ENCODE results near the gene PHF21A. TPM values are rescaled to one million over a fixed set of nuclear protein-coding genes. Genes with fewer than 3 reads are reported as not detected.
A peak's percentile ranks its signal among the peaks of the same experiment; 100 is the strongest.

The PHF21A gene
- total RNA-seq = 22.3 and 30.3 TPM in 2 replicates

DNA sequence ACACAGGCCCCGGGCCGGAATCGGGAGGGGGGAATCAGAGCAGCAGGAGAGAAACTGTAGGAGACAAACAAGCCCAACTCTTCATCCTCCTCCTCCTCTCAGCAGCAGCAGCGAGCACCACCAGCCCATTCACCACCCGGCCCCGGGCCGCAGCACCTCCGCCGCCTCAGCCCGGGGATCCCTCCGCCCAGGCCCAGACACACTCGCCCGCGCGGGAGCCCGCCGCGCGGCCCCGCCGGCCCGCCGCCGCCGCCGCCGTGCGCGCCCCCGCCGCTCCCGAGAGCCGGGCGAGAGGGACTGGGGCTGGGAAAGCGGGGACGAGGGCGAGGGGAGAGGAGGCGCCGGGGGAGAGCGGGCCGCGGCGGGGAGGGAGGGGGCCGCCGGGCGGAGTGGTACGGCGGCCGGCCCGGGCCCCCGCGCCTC is at the start of gene PHF21A:
Gene PHF21A, minus strand, starts transcription at position 154 of the 423 bp plus-strand sequence. CDS start 37,235 bp downstream, outside the sequence.
- no peak for DNase-seq (ENCODE audit: extremely low read depth, low read depth, low spot score)

DNA sequence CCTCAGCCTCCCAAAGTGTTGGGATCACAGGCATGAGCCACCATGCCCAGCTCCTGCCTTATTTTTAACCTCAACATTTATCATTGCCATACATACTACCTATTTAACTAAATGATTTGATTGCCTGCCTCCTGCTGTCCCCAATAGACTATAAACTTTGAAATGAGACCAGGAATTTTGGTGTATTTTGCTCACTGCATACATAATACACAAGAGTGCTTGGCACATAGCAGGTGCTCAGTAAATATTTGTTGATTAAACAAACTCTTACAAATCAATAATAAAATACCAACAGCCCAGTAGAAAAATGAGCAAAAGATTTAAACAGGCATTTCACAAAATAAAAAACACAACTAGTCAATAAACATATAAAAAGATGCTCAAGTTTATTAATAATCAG is 49.5 kb upstream of the PHF21A start:
- DNase-seq (ENCODE audit: extremely low read depth, low read depth, low spot score) = no peak

DNA sequence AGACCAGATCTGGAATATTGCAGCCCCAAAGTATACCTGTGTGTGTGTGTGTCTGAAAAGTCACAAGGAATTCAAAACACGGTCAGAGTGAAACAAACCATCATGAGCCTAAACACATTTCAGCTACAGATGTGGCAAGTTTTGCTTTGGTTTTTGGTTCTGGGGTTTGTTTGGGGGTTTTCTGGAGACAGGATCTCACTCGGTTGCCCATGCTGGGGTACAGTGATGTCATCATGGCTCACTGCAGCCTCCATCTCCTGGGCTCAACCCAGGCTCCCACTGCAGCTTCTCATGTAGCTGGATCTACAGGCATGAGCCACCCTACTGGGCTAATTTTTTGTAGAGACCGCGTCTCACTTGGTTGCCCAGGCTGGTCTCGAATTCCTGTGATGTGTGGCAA is 41.4 kb upstream of the PHF21A start:
- DNase-seq (ENCODE audit: extremely low read depth, low read depth, low spot score) = no peak

DNA sequence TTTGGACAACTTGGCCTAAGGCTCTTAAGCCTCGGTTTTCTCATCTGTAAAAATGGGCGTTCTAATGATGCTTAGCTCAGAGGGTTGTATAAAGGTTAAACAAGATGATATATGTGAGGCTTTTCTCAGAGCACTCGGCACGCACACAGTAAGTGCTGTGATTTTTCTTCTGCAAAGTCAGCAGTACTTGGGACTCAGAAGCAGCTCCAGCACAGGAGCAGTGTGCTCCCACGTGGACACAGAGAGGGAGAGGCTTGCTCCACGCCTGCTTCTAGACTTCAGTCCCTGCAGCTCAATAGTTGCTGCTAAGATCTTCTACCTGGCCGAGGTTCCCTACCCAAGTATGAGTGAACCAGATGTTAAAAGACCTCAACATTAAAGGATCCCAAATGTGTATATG is 39.9 kb upstream of the PHF21A start:
- no peak for DNase-seq (ENCODE audit: extremely low read depth, low read depth, low spot score)

DNA sequence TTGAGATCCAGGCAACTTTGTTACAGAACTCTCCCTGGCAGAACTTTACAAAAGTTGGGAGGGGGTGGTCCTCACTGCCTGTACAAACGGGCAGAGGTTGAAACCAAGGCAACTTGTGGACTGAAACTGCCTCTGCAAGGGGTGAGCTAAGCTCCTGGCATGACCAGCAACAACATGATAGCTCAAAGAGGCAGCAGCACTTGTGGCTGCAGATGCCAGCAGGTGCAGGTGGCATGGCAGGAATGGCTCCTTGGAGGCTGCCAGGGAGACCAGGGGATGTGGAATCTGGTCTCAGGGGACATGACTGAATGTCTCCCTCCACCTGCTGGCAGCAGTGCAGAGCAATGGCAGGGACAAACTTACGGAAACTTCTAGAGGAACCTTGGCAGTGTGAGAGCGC is 38.8 kb upstream of the PHF21A start:
- no peak for DNase-seq (ENCODE audit: extremely low read depth, low read depth, low spot score)

DNA sequence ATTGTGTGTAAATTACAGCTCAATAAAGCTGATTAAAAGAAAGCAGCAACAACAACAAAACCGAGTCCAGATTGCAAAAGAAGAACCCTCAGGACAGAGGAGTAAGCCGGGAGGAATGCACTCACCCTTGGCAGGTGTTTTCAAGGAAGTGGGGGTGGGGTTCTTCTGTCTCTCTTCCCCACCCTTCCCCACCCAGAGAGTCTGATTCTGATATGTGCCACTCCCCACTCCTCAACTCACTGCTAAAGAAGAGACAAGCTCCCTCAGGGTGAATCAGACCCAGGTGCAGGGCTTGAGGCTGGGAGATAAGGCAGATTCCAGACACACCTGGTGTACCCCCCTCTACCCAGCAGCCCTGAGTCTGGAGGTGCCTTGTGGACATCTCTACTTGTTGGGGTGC is 38.4 kb upstream of the PHF21A start:
- no peak for DNase-seq (ENCODE audit: extremely low read depth, low read depth, low spot score)

DNA sequence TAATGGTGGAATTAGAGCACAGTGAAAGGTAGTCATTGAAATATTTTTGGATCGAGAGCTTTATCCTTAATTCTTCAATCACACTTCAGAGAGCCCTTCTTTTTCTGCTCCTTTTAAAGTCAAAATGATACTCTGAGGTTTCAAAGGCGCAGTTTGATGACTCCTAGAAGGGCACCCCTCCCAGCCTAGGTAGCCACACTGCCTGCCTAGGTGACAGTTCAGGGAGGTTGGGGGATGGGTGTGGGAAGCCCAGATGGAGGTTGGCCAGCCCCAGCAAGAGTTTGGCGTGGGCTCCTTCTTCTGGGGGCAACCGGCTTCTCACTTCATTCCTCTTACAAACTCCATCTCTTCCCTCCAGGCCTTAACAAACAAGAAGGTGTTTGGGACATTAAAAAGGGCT is 28.6 kb upstream of the PHF21A start:
- DNase-seq (ENCODE audit: extremely low read depth, low read depth, low spot score) = no peak

DNA sequence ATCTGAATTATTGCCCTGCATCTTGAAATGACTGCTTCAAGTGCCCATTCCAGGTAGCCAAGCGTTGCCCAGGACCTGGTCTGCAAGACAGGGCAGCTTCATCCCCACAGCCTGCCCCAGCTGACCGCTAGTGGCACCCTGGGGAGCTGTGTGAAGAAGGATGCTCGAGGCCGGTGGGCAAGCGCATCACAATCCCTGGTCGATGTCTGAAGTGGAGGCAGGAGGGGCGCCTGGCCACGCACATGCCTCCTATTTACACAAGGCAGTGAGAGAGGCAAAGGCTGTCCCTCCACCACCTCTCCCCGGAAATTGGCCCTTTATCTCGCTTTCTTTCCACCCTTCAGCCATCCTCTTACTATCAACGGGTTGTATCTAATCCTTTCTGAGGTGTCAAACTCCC is 28.1 kb upstream of the PHF21A start:
- no peak for DNase-seq (ENCODE audit: extremely low read depth, low read depth, low spot score)

DNA sequence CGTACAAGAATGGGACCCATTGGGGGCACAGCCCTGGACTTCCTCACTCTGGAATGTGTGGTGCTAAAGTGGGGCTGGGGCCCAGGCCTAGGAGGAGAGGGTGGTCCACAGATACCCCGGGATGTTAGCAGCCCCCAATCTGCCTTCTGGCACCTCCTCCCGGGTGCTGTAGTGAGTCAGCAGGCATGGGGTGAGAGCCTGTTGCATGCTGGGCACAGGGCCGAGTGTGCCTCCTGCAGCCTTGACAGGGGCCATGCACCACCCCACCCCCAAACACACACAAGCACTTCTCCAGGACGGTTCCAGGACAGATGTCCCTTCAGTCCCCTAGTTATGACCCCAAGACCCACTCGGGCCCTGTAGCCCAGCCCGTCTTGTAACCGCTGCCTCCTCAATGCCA is 23.5 kb upstream of the PHF21A start:
- no peak for DNase-seq (ENCODE audit: extremely low read depth, low read depth, low spot score)

DNA sequence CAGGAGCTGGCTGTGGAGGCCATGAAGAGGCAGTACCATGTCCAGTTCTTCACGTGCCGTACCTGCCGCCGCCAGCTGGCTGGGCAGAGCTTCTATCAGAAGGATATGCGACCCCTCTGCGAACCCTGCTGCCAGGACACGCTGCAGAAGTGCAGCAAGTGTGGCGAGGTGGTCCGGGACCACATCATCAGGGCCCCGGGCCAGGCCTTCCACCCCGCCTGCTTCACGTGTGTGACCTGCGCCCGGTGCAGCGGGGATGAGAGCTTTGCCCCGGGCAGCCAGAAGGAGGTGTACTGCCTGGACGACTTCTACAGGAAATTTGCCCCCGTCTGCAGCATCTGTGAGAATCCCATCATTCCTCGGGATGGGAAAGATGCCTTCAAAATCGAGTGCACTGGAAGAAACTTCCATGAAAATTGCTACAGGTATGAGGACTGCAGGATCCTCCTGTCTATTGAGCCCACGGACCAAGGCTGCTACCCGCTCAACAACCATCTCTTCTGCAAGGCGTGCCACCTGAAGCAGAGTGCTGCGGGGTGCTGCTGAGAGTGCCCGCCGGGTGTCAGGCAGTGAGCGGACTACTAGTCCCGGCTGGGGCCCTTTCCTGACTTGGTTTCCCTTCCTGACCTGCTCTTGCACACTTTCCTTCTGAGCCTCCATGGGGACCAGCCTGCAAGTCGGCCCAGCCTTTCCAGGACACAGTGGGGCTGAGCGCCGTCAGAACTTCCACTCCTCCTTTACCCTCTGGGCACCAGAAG is 22.0 kb upstream of the PHF21A start:
- no peak for DNase-seq (ENCODE audit: extremely low read depth, low read depth, low spot score)

DNA sequence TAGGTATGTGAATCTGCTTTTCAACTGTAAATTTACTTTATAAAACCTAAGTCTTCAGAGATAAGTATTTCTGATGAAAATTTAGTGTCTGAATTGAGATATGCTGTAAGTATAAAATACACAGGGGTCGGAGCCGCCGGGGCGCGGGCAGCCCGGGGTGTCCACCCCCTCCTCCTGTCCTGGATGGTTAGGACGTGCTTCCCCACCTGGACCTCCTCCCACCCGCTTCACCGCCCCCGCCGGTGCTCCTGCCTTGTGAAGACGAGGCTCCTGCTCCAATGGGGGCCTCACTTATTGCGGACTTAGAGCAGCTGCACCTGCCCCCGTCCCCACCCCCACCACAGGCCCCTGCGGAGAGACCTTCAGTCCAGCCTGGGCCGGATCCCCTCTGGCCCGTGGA is 21.3 kb upstream of the PHF21A start:
- DNase-seq (ENCODE audit: extremely low read depth, low read depth, low spot score) = no peak

DNA sequence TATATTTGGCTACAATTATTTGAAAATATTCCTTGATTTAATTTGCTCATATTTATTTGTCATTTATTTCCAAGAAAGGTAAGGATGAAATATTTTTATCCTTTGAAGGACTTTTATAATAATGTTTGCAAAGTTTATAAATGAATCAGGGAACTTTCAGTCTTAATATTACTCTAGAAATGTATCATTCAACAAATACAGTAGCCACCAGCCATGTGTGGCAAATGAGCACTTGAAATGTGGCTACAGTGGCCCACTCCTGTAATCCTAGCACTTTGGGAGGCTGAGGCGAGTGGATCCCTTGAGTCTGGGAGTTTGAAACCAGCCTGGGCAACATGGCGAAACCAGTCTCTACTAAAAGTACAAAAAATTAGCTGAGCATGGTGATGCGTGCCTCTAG is 20.3 kb upstream of the PHF21A start:
- no peak for DNase-seq (ENCODE audit: extremely low read depth, low read depth, low spot score)

DNA sequence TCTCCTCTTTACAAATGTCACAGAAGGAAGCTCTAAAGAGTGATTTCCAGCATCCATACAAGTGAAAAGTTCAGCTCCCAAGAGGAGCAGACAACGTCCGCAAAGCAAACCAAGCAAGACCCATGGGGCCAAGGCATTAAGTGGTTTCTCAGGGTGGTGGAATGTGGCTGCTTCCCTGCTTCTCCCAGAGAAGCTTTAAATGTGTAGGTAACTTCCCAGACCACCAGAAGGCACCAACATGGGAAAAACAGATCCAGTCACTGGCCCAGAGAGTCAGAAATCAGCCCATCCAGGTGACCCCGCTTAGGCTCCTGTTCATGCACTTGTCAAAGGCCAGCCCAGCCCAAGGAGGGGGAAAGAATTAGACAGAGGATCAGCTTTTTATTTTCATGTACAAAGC is 13.3 kb upstream of the PHF21A start:
- DNase-seq (ENCODE audit: extremely low read depth, low read depth, low spot score) = no peak

DNA sequence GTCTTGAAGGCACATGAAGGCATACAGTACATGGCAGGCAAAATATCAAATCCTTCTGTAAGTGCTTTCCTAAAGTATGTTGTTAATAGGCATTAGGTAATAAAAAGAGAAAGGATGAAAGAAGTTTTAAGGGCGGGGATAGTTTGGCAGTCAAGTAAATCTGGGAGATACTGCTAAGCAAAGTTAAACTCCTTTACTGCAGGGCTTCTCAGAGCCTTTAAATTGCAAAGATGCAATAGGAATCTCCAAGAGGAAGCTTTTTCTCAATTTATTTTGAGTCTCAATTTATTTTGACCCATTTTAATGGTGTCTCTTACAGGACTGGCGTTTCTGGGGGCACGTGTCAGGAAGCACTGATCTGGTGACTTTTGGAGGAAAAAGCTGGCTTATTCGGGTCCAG is 12.8 kb upstream of the PHF21A start:
- DNase-seq (ENCODE audit: extremely low read depth, low read depth, low spot score) = no peak

DNA sequence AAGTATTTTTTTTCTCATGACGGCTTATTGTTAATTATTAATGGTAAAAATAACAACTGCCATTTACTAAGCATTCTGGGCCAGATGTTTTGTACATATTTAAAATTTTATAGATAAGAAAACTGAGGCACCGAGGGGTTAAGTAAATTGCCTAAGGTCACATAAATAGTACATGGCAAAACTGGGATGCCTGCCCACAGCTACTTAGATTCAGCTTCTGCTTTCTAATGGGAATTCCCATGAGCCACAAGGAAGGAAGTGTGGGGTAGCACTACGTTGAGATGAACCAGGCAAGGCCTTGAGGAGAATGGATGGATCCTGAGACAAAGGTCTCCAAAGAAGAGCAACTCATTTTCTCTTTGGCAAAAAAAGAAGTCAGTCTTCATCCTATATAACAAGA is 11.9 kb upstream of the PHF21A start:
- DNase-seq (ENCODE audit: extremely low read depth, low read depth, low spot score) = no peak

DNA sequence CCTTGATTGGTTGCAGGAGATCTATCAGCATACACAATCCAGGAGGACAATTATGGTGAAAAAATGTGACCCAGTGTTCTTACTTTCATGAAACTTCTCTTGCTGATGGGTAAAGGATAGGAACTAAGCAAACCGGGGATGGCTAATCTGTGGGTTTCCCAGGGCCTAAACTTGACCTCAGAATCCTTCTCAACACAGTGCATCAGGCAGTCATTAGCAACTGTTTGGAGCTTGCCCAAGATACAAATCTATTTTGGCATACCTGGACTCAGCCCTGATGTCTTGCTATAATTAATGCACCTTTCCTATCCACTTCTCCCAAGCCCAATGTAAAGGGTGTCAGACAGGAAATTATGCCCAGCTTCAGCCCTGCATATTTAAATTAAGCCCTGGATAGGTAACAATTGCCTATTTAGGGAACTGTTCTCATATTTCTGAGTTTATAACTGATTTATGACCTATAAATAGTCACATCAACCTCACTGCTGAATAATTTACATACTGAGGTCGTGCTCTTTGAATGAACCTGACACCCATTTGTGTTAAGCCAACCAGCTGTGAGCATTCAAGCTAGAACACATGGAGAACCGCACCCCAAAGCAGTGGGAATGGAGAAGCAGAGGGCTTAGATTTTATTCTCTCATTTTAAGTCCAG is 9.2 kb upstream of the PHF21A start:
- no peak for DNase-seq (ENCODE audit: extremely low read depth, low read depth, low spot score)

DNA sequence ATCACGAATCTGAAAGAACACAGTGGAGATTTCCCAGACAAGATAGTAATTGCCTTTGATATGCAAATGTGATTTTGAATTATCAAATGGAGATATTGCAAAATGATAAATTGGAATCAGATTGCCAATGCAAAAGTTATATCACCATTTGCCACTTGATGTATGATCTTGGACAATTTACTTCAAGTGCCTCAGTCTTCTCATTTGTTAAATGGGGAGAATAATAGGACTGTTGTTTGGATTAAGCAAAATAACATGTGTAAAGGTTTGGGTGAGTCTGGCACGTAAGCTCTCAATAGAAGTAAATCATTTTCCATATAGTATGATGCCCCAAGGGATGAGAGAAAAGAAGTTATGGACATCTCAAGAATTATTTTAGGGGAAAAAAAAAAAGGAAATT is 7.9 kb upstream of the PHF21A start:
- DNase-seq (ENCODE audit: extremely low read depth, low read depth, low spot score) = no peak

DNA sequence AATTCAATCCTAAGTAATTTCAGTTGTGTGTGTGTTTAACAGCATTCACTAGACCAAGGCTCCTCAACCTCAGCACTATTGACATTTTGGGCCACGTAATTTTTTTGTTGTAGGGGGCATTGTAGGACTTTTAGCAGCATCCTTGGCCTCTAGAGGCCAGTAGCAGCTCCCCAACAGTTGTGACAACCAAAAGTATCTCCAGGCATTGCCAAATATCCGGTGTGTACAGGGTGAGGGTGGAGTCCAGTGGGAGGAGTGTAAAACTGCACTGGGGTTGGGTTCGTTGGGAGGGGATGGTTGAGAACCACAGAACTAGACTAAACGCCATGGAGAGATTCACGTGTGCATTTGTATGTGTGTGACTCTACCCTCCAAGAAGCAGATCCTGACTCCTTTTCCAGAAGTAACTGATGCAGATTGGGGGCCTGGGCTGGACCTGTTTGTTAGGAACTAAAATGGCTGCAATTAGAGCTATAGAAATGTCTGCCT is 5.9 kb upstream of the PHF21A start:
- DNase-seq (ENCODE audit: extremely low read depth, low read depth, low spot score) = no peak

DNA sequence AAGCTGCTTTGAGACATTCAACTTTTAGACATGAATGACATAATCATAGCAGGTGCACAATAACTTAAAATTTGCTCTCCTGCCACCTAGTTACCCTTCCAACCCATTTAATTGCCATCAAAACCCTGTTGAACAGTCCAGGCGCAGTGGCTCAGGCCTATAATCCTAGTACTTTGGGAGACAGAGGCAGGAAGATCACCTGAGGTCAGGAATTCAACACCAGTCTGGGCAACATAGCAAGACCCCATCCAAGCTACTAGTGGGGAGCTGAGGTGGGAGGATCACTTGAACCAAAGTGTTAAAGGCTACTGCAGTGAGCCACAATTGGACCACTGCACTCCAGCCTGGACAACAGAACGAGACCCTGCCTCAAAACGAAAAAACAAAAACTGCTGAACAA is 4.0 kb upstream of the PHF21A start:
- DNase-seq (ENCODE audit: extremely low read depth, low read depth, low spot score) = no peak

DNA sequence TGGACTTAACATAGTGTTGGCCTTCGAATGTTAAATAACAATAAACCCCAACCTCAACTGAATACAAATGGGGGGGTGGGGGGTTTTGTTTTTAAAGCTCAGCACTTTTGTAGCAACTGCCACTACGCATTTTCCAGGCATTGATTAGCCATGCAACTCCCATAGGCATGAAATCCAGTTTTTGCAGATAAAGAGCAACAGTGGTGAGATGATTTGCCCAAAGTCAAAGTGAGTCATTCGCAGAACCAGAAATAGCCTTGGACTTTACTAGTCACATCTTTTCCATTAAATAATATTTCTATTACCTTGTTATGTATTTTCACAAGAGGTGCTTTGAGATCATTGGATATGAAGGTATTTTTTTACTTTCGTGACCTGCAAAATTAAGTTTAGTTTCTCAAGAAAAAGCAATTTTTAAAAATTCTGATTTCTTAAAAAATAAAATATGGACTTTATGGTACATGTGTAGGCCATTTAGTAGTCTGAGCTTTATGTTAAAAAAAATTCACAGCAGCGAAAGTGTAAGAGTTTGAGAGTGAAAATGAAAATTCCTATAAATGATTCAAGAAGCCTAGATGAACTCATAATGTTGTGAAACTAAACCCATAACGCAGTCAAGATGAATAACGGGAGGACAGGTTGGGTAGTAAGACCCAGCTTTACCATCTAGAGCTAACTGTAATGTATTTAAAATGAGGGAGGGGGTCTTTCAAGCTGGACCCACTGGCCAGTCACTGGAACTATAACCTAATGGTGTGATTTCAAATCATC is 1.9 kb upstream of the PHF21A start:
- DNase-seq (ENCODE audit: extremely low read depth, low read depth, low spot score) = no peak

DNA sequence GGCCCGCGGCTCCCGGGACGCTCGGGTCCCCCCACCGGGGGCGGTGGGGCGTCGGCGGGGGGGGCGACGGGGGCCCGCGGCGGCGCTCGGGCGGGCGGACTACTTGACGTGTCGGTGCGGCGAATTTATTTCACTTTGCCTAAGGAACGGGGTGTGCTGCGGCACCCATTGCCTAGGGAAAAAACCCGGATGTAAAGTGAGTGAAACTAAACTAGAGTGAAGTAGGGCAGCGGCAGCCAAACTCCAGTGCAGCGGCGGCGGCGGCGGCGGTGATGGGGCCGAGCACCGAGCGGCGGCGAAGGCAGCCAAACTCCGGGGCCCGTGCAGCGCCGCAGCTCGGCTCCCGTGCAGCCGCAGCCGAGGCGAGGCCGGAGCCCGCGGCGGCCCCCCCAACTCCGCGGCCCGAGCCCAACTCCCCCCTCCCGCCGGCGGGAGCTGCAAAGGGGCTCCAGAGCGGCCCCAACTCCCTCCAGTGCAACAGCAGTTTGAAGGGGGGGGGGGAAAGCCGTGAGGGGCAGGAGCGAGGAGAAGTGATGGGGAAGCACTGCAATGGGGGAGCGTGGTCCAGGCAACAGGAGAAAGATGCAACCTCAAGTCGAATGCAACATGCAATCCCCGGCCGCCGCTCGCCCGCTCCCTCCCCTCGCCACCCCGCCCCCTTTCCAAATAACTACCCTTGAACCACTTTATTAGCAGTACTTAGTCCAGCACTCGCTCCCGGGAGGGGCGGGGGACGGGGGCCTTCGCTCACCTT is 647 bp upstream of the PHF21A start:
- peak; percentile 41 for DNase-seq (ENCODE audit: extremely low read depth, low read depth, low spot score)

All from glomerular endothelial cell (primary cell).